Heart right ventricle (tissue), 16 donors: ENCODE measurements around the gene GNGT1. TPM values are rescaled to one million over a fixed set of nuclear protein-coding genes. Genes with fewer than 3 reads are reported as not detected.

ENCODE experiments used
- ATAC-seq, 8 donors: fragments of 200-7000 bp; cut with Tn5 transposase; one replicate each; pipeline ENCODE4 v1.9.1; 2020; ENCODE audit warnings: mild to moderate bottlenecking in 8 of 8, moderate library complexity in 8 of 8, moderate number of reproducible peaks in 1 of 8
- DNase-seq, 2 donors: peaks; one replicate each; pipeline ENCODE4 v3.0.0-alpha.2; 2020
- H3K27ac ChIP-seq, 10 donors: fragments of 200-600 bp; sonication (generic) in 2 of 10; one replicate each; pipeline versions ENCODE4 v1.5.0 to v1.8.0; 2020 to 2022; ENCODE audit warnings: mild to moderate bottlenecking in 3 of 10
- H3K27me3 ChIP-seq, 7 donors: fragments of 200-600 bp; one replicate each; pipeline ENCODE4 v1.8.0; 2021 to 2022; ENCODE audit warnings: mild to moderate bottlenecking in 2 of 7
- H3K36me3 ChIP-seq, 9 donors: fragments of 200-600 bp; sonication (generic) in 1 of 9; one replicate each; pipeline versions ENCODE4 v1.5.0 to v1.8.0; 2020 to 2022; ENCODE audit warnings: mild to moderate bottlenecking in 2 of 9
- H3K4me1 ChIP-seq, 9 donors: fragments of 200-600 bp; sonication (generic) in 1 of 9; one replicate each; pipeline versions ENCODE4 v1.5.0 to v1.8.0; 2020 to 2022; ENCODE audit warnings: mild to moderate bottlenecking in 4 of 9
- H3K4me3 ChIP-seq, 10 donors: fragments of 200-600 bp; sonication (generic) in 2 of 10; one replicate each; pipeline versions ENCODE4 v1.5.0 to v1.8.0; 2020 to 2022; ENCODE audit warnings: mild to moderate bottlenecking in 7 of 10, moderate library complexity in 2 of 10
- H3K9me3 ChIP-seq, 11 donors: fragments of 200-600 bp in 10 of 11; sonication (generic) in 2 of 11; one replicate each; pipeline versions ENCODE4 v1.5.0 to v1.8.0; 2013 to 2022; ENCODE audit warnings: mild to moderate bottlenecking in 2 of 11, control low read depth in 1 of 11, moderate library complexity in 1 of 11
- WGBS, 2 donors: extraction: QIAGEN DNeasy Blood & Tissue Kit; methylation state at CpG; one replicate each; pipeline ENCODE4 v1.1.7; 2013; ENCODE audit warnings: inconsistent platforms in 1 of 2; 5-methylcytosine and 5-hydroxymethylcytosine counted together
- intact Hi-C, 10 donors: fragments of 100-400 bp; cut with DNase I; formaldehyde crosslinking; loops; one replicate each; pipeline versions ENCODE4 v1.11.1 to v1.14.2; 2022
- polyA plus RNA-seq, 2 donors: library from polyadenylated mRNA; stranded (reverse); fragments of 200-250 nt; gene quantifications; one replicate each; pipeline ENCODE4 v1.2.3, GENCODE V29; 2013
- total RNA-seq, 10 donors: library from RNA; stranded (reverse); fragmentation: NEBNext Ultra II Directional in 3 of 10; extraction: Animal tissue kit (Norgen Biotek cat#: 25700) in 3 of 10; gene quantifications; one replicate each; pipeline versions ENCODE4 v1.2.1 to v1.2.4, GENCODE V29; 2021 to 2023
- TF ChIP-seq, protein P1 (sequence below), 9 donors: fragments of 200-600 bp; sonication (generic) in 2 of 9; IDR thresholded peaks; one replicate each; pipeline versions ENCODE4 v1.5.0 to v1.8.0; 2021 to 2022; ENCODE audit warnings: antibody characterized with exemption in 9 of 9, mild to moderate bottlenecking in 5 of 9, moderate library complexity in 1 of 9
- donor health status: Arrhythmogenic right ventricular cardiomyopathy.
- donor health status: ischemic (EF 13 %, LVEDD 7.1; RV severe dilation, severe dysfunction).
- donor health status: healthy with polysubstance abuse.
- donor health status: DM: no; HTN: yes; CAD: no.
- donor health status: DM: no; HTN: no; CAD: no.
- donor health status: ischemic (EF 25% LVEDD 6.9; RV normal size, moderate dysfunction).
- donor health status: ischemic (EF 25% LVEDD 5.7; RV mildly dilated, moderate dysfunction).
- donor health status: healthy.
- donor health status: DM: yes; HTN: yes; CAD: no.
- donor health status: Ischemic cardiomyopathy.
- donor health status: ischemic (EF 35%, LVEDD 5.7; RV mildly dilated, moderate dysfunction).
- donor health status: nonischemic (EF 11% LVEDD 7.7; RV severe dilation, severe dysfunction).
- donor health status: DM: yes; HTN: yes; CAD: no.
- donor health status: PGD.
- donor health status: ischemic (EF 29% LVEDD 5.4; RV normal size, mild dysfunction).
- donor health status: nonischemic (EF 23%, LVEDD 6.1; RV moderate dilation, normal function).

Gene GNGT1
- total and polyA plus RNA-seq, 12 donors: not detected

DNA sequence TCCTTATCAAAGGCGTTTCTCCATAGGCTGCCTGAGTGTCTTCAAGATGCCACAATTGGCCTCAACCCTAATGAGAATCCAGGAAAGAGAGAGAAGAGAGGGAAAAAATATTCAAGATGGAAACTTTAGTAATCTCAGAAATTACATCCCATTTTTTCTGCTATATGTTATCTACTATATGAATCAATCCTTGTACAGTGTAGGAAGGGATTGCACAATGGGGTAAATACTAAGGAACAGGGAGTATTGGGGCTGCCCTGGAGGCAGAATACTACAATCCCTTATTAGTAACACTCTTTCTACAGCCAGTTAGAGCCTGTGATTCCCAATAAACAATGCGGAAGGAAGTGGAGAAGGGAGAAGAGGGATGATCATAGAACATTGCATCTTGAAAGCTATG, 43.7 kb upstream of the GNGT1 start:
- Histone ChIP-seq H3K27ac (no peak overlapping the region), H3K36me3 (no peaks in the 10 kb centered on the region), H3K27me3 (no peaks in the 10 kb centered on the region), H3K4me3 (no peak overlapping the region), H3K4me1 (no peaks in the 10 kb centered on the region), H3K9me3 (no peaks in the 10 kb centered on the region)
- WGBS, 2 donors: 54 to 74% methylated on average over 2 of the region's 2 CpGs
- ATAC-seq (no peak), DNase-seq (no peak)
- intact Hi-C loops: no loop called here
- TF ChIP-seq, protein P1, sequence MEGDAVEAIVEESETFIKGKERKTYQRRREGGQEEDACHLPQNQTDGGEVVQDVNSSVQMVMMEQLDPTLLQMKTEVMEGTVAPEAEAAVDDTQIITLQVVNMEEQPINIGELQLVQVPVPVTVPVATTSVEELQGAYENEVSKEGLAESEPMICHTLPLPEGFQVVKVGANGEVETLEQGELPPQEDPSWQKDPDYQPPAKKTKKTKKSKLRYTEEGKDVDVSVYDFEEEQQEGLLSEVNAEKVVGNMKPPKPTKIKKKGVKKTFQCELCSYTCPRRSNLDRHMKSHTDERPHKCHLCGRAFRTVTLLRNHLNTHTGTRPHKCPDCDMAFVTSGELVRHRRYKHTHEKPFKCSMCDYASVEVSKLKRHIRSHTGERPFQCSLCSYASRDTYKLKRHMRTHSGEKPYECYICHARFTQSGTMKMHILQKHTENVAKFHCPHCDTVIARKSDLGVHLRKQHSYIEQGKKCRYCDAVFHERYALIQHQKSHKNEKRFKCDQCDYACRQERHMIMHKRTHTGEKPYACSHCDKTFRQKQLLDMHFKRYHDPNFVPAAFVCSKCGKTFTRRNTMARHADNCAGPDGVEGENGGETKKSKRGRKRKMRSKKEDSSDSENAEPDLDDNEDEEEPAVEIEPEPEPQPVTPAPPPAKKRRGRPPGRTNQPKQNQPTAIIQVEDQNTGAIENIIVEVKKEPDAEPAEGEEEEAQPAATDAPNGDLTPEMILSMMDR (IDR thresholded peaks at IDR 0.05): no peak

DNA sequence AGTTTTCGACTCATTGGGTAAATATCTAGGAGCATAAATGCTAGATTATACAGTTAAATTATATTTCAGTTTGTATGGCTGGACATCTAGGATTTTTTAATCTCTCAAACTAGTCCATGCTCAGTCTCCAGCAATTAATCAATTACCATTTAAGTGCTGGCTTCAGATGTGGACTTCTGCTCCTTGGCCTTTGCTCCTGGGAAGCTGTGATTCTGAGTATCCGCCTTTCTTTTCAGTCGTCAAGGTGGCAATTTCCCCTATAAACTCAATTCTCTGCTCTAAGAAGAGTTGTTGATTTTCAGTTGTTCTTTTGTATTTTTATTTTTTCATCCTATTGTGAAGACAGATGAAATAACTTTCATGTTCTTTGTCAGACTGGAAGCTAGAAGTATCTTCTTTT, 39.5 kb upstream of the GNGT1 start:
- no peaks in the 10 kb centered on the region for H3K27me3 ChIP-seq
- DNase-seq: no peak
- 95 to 96% methylated on average over 3 of the region's 3 CpGs for WGBS, 2 donors
- H3K4me3 ChIP-seq: no peak overlapping the region
- intact Hi-C loops: no loop called here
- H3K36me3 ChIP-seq: no peaks in the 10 kb centered on the region
- no peaks in the 10 kb centered on the region for H3K4me1 ChIP-seq
- ATAC-seq: no peak
- TF ChIP-seq, protein P1 (IDR thresholded peaks at IDR 0.05): no peak
- H3K27ac ChIP-seq: no peak overlapping the region
- no peaks in the 10 kb centered on the region for H3K9me3 ChIP-seq

DNA sequence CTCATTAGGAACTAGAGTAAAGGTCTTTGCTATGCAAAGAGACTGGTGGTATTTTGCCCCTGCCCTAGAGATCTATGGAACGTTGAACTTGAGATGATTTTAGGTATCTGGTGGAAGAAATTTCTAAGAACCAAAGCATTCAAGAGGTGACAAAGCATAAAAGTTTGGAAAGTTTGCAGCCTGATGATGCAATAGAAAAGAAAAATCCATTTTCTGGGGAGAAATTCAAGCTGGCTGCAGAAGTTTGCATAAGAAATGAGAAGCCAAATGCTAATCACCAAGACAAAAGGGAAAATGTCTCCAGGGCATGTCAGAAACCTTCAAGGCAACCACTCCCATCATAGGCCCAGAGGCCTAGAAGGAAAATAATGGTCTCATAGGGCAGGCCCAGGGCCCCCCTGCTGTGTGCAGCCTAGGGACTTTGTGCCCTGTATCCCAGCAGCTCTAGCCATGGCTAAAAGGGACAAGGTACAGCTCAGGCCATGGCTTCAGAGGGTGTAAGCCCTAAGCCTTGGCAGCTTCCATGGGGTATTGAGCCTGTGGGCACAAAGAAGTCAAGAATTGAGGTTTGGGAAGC, 32.3 kb upstream of the GNGT1 start:
- H3K4me3 ChIP-seq: no peak overlapping the region
- peaks cover 0 to 19% (median 2%) of the 10 kb centered on the region in 11 donors for H3K9me3 ChIP-seq
- 88 to 100% methylated on average over 1 of the region's 1 CpG for WGBS, 2 donors
- H3K4me1 ChIP-seq: no peaks in the 10 kb centered on the region
- DNase-seq (no peak), ATAC-seq (no peak)
- no peak overlapping the region for H3K27ac ChIP-seq
- TF ChIP-seq, protein P1 (IDR thresholded peaks at IDR 0.05): no peak
- no peaks in the 10 kb centered on the region for H3K27me3 ChIP-seq
- H3K36me3 ChIP-seq: no peaks in the 10 kb centered on the region
- intact Hi-C loops: no loop called here

DNA sequence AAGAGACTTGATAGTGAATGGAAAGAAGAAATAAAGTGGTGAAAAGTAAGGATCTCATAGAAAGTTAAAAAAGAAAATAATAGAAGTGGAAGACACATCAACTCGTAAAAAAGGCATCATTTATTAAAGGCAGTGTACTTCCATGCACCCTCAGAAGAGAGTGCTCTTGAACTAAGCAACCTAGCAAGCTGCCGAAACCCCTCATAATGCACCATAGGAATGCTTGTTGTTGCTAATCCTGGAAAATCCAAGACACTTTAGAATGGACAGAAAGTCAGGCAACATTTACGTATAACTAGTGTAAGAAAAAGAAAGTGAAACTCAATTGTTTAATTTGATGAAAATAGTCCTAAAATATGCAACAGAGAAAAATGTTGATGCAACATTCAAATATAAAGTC, 28.6 kb upstream of the GNGT1 start:
- H3K27me3 ChIP-seq: no peaks in the 10 kb centered on the region
- DNase-seq (no peak), ATAC-seq (no peak)
- H3K27ac ChIP-seq: no peak overlapping the region
- peaks cover 0 to 31% (median 12%) of the 10 kb centered on the region in 11 donors for H3K9me3 ChIP-seq
- no peak overlapping the region for H3K4me3 ChIP-seq
- intact Hi-C loops: no loop called here
- H3K4me1 ChIP-seq: no peaks in the 10 kb centered on the region
- no peaks in the 10 kb centered on the region for H3K36me3 ChIP-seq
- WGBS, 2 donors: 75 to 87% methylated on average over 3 of the region's 3 CpGs
- TF ChIP-seq, protein P1 (IDR thresholded peaks at IDR 0.05): no peak
